NCI-H2196 treated with DMSO at 0.1 percent for 48 hours (cell line): ENCODE results near the gene RNASE7.
"Not testable (repeated sequence)": the region's sequence is repeated elsewhere in the genome, so short reads cannot be mapped to it uniquely, and the experiment has no call there.

Source experiments
- DNase-seq: peaks from one replicate; lab custom pipeline; 2025; ENCODE audit not compliant: unreplicated experiment; lab: John Stamatoyannopoulos, UW

RNASE7 gene, protein sequence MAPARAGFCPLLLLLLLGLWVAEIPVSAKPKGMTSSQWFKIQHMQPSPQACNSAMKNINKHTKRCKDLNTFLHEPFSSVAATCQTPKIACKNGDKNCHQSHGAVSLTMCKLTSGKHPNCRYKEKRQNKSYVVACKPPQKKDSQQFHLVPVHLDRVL

DNA sequence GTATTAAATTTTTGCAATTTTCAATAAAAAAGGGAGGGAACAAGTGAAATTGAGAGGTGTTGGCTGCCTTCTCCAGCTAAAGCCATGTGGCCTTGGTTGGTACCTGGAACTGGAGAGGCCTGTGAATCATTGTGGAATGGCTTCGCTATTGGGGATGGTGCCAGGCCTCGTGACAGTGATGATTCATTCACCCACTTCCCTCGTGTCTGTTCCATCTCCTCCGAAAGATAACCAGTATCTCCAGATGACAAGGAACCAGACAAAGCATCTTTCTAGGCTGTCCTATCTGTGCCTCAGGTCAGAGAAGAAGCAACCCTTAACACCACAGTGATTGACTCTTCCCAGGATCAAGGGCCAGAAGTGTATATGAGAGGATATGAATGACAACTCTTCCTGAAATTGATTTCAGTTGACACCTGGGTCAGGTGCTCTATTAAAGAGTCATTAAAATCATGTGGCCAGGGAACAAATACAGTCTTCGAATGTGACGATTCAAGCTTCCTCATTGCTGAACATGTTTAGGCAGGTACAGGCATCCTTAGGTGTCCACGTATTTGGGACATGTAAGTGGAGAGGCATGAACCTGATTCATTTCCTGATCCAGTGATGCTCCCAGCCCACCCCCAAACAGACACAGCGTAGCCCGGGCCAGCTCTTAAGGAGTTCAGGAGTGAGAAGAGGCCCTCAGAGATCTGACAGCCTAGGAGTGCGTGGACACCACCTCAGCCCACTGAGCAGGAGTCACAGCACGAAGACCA, at the start of gene RNASE7:
Gene RNASE7 (plus strand): TSS at position 687 of the 758 bp plus-strand sequence. CDS start 631 bp downstream, outside the sequence.
- DNase-seq = no peak

DNA sequence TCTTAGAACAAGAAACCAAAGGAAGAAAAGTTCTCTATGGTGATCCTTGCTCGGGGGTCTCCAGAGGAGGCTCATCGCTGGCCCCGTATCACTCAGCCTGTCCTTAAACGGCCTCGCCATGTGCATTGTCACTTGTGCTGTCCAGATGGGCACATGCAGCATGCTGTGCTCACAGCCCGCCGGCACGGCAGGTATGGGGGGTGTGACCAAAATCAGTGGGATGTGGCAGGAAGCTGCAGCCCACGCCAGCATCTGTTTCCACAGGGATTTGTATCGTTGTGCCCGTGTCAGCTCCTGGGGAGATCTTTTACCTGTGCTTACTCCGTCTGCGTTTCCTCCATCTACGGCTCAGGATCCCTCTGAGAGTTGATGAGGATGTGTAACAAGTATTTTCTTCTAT, 45.6 kb upstream of the RNASE7 start:
- no peak for DNase-seq

DNA sequence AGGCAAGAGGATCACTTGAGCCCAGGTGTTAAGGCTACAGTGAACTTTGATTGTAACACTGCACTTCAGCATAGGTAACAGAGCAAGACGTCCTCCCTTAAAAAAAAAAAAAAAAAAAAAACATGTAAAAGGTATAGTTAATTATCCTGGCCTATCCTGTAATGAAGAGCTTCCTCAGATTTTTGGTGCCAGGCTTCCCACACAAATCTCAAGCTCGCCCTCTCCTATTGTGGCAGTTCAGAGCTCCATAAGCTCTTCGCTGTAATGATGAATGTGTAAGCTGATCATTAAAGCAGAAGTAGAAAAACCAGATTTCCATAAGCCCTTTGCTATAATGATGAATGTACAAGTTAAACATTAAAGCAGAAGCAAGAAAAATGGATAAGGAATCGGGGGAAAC, 45.0 kb upstream of the RNASE7 start:
- DNase-seq = no peak

DNA sequence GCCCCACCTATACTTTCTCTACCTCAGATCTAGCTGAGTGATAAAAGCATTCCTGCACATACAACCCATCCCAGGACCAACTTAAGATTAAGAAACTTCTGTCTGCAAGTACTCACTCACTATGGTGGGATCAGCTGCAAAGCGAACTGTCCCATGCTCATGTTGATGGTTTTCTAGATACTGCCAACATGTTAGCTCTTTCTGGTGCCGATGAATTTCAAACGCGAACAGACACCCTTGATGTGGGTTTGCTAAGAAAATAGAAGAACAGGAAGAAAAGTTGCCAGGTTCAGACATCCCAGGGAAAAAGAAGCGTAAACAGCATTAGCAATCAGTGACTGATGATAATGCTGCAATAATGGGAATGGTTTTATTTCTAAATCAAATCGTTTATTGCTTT, 44.6 kb upstream of the RNASE7 start:
- DNase-seq = no peak

DNA sequence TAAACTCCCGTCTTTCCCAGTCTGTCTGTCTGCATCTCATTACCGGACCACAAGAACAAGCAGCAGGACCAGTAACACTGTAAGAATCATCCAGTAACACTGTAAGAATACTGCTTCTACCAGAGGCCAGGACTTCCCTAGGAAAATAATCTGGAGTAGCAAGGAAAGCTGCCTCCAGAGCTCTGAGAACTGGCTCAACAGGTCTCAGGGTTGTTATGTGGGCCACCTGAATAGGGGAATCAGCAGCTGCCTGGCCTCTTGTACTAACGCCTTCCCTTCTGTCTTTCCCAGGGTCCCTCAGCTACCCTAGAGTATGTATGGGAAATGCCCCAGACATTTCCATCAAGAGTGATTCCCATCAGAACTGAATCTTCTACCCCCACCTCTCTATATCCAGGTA, 44.0 kb upstream of the RNASE7 start:
- DNase-seq = no peak

DNA sequence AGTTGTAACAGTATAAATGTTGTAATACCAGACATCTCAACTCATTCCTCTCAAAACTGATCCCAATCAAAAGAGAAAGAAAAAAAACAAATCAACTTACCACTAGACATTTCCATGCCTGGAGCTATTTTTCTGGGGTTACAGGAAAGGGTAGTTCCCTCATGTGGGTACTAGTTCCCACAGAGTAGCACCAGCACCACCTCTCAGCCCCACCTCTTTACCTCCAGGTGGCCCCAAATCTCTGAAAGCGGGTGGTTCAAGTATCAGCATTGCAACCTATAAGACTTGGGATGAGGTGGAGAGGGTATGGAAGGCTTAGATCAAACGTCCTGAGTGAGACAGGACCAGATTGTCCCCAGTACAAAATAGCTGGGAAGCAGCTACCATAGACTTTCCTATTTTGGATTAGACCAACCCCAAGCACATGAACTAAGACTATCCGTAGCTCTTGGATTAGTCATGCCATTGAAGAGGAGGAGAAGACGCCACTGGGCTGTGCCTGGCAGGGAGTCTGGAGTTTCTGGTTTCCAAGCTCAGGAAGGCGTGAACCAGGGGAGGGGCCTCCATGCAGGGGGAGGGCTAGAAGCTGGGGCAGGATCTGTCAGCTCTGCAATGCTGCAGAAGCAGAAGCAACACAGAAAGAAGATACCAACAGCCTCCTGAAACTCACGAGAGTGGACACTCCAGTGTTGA, 43.3 kb upstream of the RNASE7 start, which contains the start of gene SLC39A2:
Gene SLC39A2 (plus strand): TSS at position 620 of the 693 bp plus-strand sequence. CDS start 154 bp downstream, outside the sequence.
- no peak for DNase-seq

DNA sequence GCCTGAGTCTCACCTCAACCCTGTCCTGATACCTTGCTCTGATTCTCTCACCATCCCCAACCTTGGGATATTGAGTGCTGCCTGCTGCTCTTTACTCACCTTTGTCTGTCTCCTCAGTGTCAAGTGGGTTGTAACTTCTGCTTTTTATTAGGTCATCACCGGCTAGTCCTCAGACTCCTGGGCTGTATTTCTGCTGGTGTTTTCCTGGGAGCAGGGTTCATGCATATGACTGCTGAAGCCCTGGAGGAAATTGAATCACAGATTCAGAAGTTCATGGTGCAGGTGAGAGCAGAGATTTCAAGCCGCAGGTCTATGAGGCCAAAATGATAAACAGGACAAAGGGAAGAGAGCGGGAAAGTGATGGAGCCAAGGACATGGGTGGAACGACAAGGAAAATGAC, 42.6 kb upstream of the RNASE7 start:
- no peak for DNase-seq

DNA sequence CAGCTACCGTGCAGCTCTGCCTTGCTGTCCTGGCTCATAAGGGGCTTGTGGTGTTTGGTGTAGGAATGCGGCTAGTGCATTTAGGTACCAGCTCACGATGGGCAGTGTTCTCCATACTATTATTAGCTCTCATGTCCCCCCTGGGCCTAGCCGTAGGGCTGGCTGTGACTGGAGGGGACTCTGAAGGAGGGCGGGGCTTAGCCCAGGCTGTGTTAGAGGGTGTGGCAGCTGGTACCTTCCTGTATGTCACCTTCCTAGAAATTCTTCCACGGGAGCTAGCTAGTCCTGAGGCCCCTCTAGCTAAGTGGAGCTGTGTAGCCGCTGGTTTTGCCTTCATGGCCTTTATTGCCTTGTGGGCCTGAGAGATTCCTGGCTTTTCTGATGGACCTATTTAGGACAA, 40.9 kb upstream of the RNASE7 start:
- DNase-seq = no peak

DNA sequence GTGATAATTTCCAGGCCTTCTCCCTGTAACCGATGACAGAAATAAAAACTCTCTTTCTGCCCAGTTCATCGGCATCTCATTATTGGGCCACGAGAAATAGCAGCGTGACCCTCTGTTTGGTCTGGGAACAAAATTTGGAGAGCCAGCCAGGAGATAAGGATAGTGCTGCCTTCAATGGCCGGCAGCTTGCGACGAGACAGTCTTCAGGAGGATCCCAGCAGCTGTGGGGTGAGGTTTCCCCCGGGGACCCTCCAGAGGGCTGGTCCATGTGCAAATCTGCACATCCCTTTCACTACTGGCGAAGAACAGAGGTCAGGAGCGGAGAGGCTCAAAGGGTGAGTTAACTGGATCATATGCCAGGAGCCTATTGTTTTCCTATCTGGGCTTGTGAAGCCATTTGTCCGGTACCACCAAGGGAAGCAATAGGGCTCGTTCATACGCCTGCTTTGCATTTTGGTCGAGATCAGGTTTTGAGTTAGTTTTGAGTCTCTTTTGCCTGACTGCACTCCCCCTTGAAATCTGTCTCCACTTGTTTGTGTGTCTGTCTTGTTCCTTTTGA, 38.3 kb upstream of the RNASE7 start:
- DNase-seq = no peak

DNA sequence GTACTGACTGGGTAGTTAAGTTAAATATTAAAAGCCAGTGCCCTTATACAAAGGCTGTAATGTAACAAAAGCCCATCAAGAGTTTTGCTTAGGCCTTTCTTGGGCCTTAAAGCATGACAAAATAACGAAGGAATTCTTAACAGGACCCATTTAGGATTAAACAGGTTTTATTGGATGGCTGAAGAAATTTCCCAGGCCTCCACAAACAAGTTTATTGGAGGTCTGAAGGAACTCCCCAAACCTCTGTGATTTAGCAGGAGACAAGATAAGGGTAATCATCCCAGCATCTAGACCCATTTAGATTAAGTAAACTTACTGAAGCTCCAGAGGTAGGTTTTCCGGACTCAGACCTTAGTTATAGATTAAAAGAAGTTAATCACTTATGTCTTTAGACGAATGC, 32.4 kb upstream of the RNASE7 start:
- DNase-seq = not testable (repeated sequence)

DNA sequence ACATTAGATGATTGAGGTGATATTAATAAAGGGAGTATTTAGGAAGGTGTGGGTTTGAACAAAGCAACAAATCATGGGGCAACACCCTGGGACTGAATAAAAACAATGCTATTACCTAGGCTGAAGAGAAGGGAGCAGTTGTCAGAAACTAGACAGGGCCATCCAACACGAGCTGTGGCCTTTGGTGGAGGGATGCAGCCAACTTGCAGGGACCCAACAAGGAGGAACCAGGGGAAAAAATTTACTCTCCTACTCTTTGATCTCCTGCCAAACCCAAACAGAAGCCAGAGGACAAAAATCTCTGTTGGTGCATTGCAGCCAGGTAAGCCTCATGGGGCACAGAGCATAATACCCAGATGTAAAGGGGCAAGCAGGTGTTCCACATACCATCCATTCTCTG, 31.0 kb upstream of the RNASE7 start:
- no peak for DNase-seq

DNA sequence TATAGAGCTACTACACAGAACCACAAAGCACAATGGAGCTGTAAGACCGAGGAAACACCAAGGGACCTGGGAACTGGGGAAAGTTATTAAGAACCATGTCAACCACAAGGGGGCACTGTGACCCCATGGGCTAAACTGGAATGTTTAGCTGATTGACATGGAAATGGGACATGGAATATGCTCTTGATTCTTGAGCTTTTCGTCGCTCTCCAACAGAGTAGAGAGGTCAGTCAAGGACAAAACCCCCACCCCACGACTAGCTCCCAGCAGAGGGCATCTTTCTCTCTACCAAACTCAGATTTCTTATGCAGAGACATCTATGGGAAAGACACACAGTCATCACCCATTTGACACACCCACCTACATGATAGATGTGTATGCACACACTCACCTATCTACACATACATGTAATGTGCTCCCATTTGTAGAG, 27.4 kb upstream of the RNASE7 start:
- DNase-seq = peak; percentile 68

DNA sequence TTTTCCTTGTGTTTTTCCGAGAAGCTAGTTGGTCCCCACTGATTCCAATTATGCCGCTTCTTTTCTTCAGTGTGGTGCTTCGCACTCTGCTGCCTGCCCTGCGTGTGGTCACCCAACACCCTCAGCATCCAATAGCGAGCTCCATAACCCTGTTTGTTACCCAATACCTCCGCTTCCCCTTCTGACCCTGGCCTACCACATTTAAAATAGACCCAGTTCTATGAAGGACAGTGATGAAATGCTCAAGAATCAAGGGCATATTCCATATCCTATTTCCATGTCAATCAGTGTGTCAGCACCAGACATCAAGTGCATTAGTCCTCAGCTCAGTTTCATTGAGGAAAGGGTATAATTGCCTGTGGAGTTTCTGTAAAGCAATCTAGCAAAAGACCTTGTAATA, 26.9 kb upstream of the RNASE7 start:
- DNase-seq = no peak

DNA sequence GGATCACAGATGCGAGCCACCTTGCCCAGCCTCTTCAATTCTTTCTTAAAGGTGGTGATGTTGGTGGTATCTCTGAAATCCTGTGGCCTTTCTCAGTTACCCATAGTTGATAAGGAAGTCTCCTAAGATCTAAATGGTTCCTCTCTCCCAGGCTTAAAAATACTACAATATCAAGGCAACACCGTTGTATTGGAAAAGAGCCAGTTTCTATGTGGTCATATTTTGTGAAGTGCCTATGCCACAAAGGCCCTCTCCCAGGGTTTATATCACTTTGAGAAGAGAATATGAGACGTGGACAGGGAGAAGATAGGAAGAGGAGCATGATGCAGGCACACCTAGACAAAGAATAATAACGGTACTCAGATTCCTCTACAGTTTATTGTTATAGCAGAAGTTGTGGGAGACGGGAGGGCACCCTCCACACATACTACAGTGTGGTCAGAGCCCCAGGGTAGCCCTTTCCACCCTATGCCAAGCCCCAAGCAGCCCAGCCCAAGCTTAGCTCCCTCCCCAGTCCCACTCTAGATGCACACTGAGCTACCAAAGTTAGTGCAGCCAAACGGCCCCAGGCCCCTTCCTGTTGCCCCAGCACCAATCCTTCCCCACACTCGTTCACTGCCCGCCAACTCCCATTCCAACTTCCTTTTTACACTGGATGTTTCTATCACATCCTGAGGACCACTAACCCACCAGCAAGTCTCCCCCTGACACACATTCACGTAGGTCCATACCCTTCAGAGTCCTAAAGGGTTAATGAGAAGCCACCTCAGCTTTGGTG, 25.6 kb upstream of the RNASE7 start:
- DNase-seq = no peak

DNA sequence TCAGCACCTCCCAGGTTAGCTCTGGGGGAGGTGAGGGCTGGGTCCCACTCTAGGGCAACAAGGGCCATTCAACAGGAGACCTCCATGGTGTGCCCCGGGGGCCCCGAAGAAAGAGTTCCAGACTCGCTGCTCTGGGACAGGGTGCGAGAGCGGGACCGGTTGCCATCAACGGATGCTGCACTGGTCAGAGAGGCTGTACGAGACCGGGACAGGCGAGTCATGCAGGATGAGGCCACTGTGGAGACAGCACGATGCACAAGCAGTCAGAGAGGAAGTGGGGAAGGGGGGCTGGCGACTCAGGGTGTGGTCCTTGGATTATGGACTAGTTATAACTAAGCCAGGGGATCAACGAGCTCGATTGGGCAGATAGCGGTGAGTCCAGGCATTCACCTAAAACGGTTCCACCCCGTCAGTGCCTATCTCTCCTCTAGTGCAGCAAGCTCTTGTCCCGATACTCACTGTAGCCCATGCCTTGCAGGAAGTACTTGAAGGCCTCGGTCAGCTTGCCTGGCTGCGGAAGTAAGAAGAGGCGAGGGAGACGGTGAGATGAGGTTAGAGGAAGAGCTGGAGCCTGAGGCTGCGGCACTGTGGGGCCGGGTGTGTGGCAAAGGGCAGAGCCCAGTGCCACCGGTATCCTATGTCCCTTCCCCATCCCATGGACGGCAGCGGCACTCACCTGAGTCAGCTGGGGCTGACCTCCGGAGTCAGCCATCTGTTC, 24.5 kb upstream of the RNASE7 start:
- no peak for DNase-seq

DNA sequence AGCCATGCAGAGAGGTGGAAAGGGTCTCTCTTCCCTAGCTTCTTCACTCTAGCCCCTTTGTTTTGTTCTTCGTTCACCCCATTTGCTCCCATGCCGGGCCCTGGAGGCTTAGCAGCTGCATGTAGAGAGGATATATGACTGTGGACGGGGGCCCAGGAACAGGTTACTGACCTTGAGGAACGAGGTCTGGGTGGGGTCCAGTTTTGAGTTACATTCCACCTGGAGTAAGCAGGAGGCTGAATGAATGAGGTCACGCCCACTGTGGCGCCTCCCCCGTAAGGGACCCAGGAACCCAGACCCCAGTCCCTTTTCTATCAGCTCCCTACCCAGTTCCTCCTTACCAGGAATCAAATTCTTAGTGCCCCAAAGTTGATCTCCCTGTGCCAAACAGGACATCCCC, 23.9 kb upstream of the RNASE7 start:
- DNase-seq = no peak

DNA sequence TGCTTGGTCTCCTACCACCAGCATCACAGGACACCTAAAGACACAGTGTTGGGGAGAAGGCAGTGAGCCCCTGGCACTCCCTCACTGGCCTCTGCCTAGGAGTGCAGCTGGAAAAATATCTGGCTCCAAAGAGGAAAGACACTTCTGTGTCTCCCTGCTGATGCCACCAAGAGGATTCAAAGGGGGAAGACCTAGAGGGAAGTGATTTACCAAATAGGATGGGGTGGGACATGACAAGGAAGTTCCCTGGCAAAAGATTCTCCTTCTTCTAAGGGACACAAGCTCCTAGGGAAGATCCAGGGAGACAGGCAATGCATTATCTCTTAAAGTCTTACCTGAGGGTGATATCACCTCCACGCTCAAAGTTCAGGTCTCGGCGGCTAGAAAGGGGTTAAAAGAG, 23.4 kb upstream of the RNASE7 start:
- no peak for DNase-seq

DNA sequence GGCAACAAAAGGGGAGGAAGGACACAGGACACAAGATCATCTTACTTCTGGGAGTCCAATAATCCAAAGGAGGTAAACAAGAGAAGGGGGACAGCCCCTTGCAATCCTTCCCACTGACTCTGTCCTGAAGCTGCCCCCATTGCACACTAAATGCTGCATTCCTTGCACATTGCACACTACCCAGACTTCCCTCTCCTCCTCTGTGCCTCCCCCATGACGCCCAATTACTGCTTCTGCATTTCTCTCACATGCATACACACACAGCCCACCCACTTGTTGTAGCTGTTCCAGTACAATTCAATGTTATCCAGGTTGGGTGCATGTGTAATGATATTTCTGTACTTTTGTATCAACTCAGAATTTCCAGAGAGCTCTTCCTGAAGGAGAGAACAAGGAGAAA, 22.8 kb upstream of the RNASE7 start:
- DNase-seq = no peak

DNA sequence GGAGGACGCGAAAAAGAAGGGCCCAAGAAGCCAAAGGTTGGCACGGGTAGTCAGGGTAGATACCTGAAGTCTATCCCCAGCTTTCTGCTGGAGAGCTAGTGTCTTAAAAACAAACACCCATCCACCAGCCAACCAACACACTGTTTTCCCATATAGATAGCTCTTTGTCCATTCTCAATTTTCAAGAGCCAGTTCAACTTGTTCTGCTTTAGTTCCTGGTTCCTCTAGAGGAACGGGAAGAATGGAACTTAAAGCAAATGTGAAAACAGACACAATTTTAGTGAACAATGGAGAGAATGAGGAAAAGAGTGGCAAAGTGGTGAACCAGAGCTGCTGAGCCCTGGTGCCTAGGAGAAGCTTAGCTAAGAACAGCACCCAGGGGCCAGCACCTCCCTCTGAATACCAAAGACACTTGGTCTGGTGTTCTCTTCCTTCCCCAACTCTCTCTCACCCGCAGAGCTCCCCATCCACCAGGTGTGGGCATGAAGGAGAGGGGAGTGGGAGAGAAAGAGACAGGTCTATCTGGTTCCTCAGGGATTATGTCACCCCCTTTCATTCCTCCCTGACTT, 21.1 kb upstream of the RNASE7 start:
- DNase-seq = no peak

DNA sequence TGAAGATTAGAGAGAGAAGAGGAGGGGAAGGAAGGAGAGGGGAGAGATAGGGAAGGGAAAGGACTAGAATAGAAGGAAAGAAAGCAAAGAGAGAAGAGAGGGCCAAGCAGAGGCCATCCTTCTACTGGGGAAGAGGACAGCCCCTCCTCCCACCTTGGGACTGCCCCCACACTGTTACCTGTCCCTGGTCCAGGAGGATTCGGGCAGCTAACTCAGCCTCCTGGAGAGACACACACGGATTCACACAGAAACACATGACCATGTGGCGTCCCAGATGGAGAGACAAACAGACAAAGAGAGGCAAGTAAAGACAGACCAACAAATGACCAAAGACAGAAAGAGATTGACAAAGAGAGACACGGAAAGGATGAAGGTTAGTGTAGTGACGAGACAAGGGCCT, 19.5 kb upstream of the RNASE7 start:
- no peak for DNase-seq
